H1 (cell line): Measurements from ENCODE around the gene CENPO. TPM values are rescaled to one million over a fixed set of nuclear protein-coding genes. Genes with fewer than 3 reads are reported as not detected.

Experiments
- CTCF ChIA-PET: fragments of 300-600 bp; sonication (Branson Sonifier 250); formaldehyde crosslinking; loops from one replicate; lab custom pipeline; 2021; ENCODE audit not compliant: partially characterized antibody; lab: Charles Lee
- POLR2A ChIA-PET: fragments of 300-600 bp; sonication (Branson Sonifier 250); formaldehyde crosslinking; loops from one replicate; lab custom pipeline; 2021; ENCODE audit warnings: inconsistent platforms; ENCODE audit not compliant: partially characterized antibody; lab: Charles Lee
- DNase-seq, 2 experiments: peaks; one replicate each; pipeline versions ENCODE4 v3.0.0 to v3.0.0-alpha.2; 2010 to 2022; ENCODE audit warnings: low spot score in 2 of 2, low read depth in 1 of 2, mixed read lengths in 1 of 2
- FAIRE-seq: peaks from 2 replicates; lab custom pipeline; 2011; peaks lifted over from hg19 to GRCh38; lab: Jason Lieb, UNC
- H2AFZ ChIP-seq: 2 replicates; pipeline ENCODE4 v1.8.1; 2012; ENCODE audit warnings: low read length, inconsistent platforms
- H2AK5ac ChIP-seq: 2 replicates; pipeline ENCODE4 v1.6.1; 2013; ENCODE audit warnings: low read depth, low read length
- H2BK120ac ChIP-seq: replicated peaks from 2 replicates; pipeline ENCODE3; 2013; ENCODE audit warnings: low read depth, low read length, inconsistent platforms
- H2BK12ac ChIP-seq: 2 replicates; pipeline ENCODE4 v1.6.1; 2013; ENCODE audit warnings: low read depth, low read length
- H2BK15ac ChIP-seq: 2 replicates; pipeline ENCODE4 v1.6.1; 2013; ENCODE audit warnings: low read length
- H2BK20ac ChIP-seq: 2 replicates; pipeline ENCODE4 v1.6.1; 2013; ENCODE audit warnings: low read length
- H2BK5ac ChIP-seq: 2 replicates; pipeline ENCODE4 v1.6.1; 2013; ENCODE audit warnings: low read depth, low read length
- H3K14ac ChIP-seq: 2 replicates; pipeline ENCODE4 v1.6.1; 2013; ENCODE audit warnings: inconsistent platforms; ENCODE audit not compliant: insufficient read length
- H3K18ac ChIP-seq: 2 replicates; pipeline ENCODE4 v1.6.1; 2013; ENCODE audit warnings: low read length; ENCODE audit errors: extremely low read depth
- H3K23ac ChIP-seq: 2 replicates; pipeline ENCODE4 v1.6.1; 2013; ENCODE audit warnings: inconsistent platforms; ENCODE audit not compliant: insufficient read length
- H3K23me2 ChIP-seq: 2 replicates; pipeline ENCODE4 v1.6.1; 2013; ENCODE audit warnings: low read depth, low read length
- H3K27ac ChIP-seq: 2 replicates; pipeline ENCODE4 v1.6.1; 2011; ENCODE audit warnings: low read depth, low read length, inconsistent platforms
- H3K27me3 ChIP-seq, 4 experiments: replicated peaks in 1 of 4; 1 replicate in 1 of 4; 2 replicates in 3 of 4; pipeline versions ENCODE4 v1.6.1 to v1.8.1; 2011 to 2013; ENCODE audit warnings: low read length in 3 of 4, mild to moderate bottlenecking in 3 of 4, inconsistent platforms in 2 of 4, mixed read lengths in 2 of 4, moderate library complexity in 1 of 4; ENCODE audit not compliant: control insufficient read depth in 3 of 4, insufficient read depth in 3 of 4; ENCODE audit errors: extremely low read depth in 1 of 4
- H3K36me3 ChIP-seq, 4 experiments: 2 replicates each; pipeline versions ENCODE4 v1.6.1 to v1.8.1; 2011 to 2013; ENCODE audit warnings: mild to moderate bottlenecking in 4 of 4, low read length in 3 of 4, moderate library complexity in 2 of 4, control low read depth in 1 of 4, inconsistent platforms in 1 of 4; ENCODE audit not compliant: insufficient read depth in 4 of 4, control insufficient read depth in 2 of 4
- H3K4ac ChIP-seq: replicated peaks from 2 replicates; pipeline ENCODE3; 2013; ENCODE audit warnings: low read length, low read depth, mixed read lengths, inconsistent platforms; ENCODE audit not compliant: insufficient read length
- H3K4me1 ChIP-seq, 4 experiments: replicated peaks in 1 of 4; 1 replicate in 1 of 4; 2 replicates in 3 of 4; pipeline versions ENCODE4 v1.6.1 to v1.8.1; 2011 to 2013; ENCODE audit warnings: low read length in 3 of 4, inconsistent platforms in 2 of 4, mixed read lengths in 1 of 4; ENCODE audit not compliant: insufficient read depth in 4 of 4, control insufficient read depth in 3 of 4
- H3K4me2 ChIP-seq, 2 experiments: 2 replicates each; pipeline versions ENCODE4 v1.6.1 to v1.8.1; 2011 to 2013; ENCODE audit warnings: low read depth in 2 of 2, low read length in 2 of 2, control low read depth in 1 of 2, inconsistent platforms in 1 of 2, mild to moderate bottlenecking in 1 of 2; ENCODE audit not compliant: insufficient read depth in 1 of 2
- H3K4me3 ChIP-seq, 4 experiments: fragments of 200-600, 300-600 bp in 1 of 4; sonication (generic), shearing (Covaris generic), sonication (Bioruptor Twin) in 1 of 4; 2 replicates each; pipeline versions ENCODE4 v1.5.1 to v1.8.1; 2011 to 2016; ENCODE audit warnings: low read length in 4 of 4, low read depth in 3 of 4, control low read depth in 2 of 4, inconsistent platforms in 2 of 4, mild to moderate bottlenecking in 2 of 4, mixed read lengths in 1 of 4, moderate library complexity in 1 of 4; ENCODE audit not compliant: insufficient read depth in 2 of 4; ENCODE audit errors: extremely low read depth in 1 of 4
- H3K56ac ChIP-seq: replicated peaks from 2 replicates; pipeline ENCODE3; 2013; ENCODE audit warnings: low read depth, mild to moderate bottlenecking, mixed read lengths, low read length, inconsistent platforms; ENCODE audit not compliant: insufficient read length
- H3K79me1 ChIP-seq: 2 replicates; pipeline ENCODE4 v1.6.1; 2013; ENCODE audit warnings: low read depth, low read length, control low read depth
- H3K79me2 ChIP-seq, 2 experiments: 2 replicates each; pipeline versions ENCODE4 v1.6.1 to v1.8.1; 2012 to 2013; ENCODE audit warnings: low read length in 2 of 2, mild to moderate bottlenecking in 2 of 2, inconsistent platforms in 1 of 2; ENCODE audit not compliant: insufficient read depth in 2 of 2, control insufficient read depth in 1 of 2
- H3K9ac ChIP-seq, 4 experiments: replicated peaks in 1 of 4; 1 replicate in 1 of 4; 2 replicates in 3 of 4; pipeline versions ENCODE4 v1.6.1 to v1.8.1; 2011 to 2013; ENCODE audit warnings: low read depth in 3 of 4, low read length in 3 of 4, control low read depth in 2 of 4, mild to moderate bottlenecking in 2 of 4, moderate library complexity in 2 of 4, inconsistent platforms in 1 of 4; ENCODE audit errors: extremely low read depth in 1 of 4
- H3K9me3 ChIP-seq, 2 experiments: 2 replicates each; pipeline versions ENCODE4 v1.6.1 to v1.8.1; 2012 to 2013; ENCODE audit warnings: mild to moderate bottlenecking in 2 of 2, moderate library complexity in 2 of 2, control low read depth in 1 of 2, inconsistent platforms in 1 of 2, low read depth in 1 of 2, low read length in 1 of 2, mixed read lengths in 1 of 2; ENCODE audit not compliant: insufficient read depth in 2 of 2
- H4K20me1 ChIP-seq, 2 experiments: replicated peaks in 1 of 2; 2 replicates each; pipeline versions ENCODE3 to v1.8.1; 2011 to 2013; ENCODE audit warnings: inconsistent platforms in 2 of 2, low read length in 2 of 2, mild to moderate bottlenecking in 1 of 2; ENCODE audit not compliant: insufficient read depth in 2 of 2, control insufficient read depth in 1 of 2
- H4K5ac ChIP-seq: 2 replicates; pipeline ENCODE4 v1.6.1; 2013; ENCODE audit warnings: low read length, low read depth, mixed read lengths, inconsistent platforms; ENCODE audit not compliant: insufficient read length
- H4K8ac ChIP-seq: 2 replicates; pipeline ENCODE4 v1.8.0; 2013; ENCODE audit warnings: mild to moderate bottlenecking, moderate library complexity, low read length, inconsistent platforms; ENCODE audit not compliant: insufficient read depth; ENCODE audit errors: extremely low read depth
- H4K91ac ChIP-seq: replicated peaks from 2 replicates; pipeline ENCODE3; 2013; ENCODE audit warnings: low read length, mixed read lengths, inconsistent platforms; ENCODE audit not compliant: insufficient read length
- BACH1 ChIP-seq: IDR thresholded peaks from 2 replicates; pipeline ENCODE4 v1.6.1; 2012; ENCODE audit warnings: low read length, improper control_type of control experiment
- BRCA1 ChIP-seq: IDR thresholded peaks from 2 replicates; pipeline ENCODE4 v1.6.1; 2012; ENCODE audit warnings: low read depth, low read length, improper control_type of control experiment
- CBX8 ChIP-seq: fragments of 300-800, 300-1000 bp; sonication (generic); IDR thresholded peaks from 2 replicates; pipeline ENCODE4 v1.7.1; 2016; ENCODE audit warnings: low read depth, low read length, borderline replicate concordance
- CHD2 ChIP-seq: IDR thresholded peaks from 2 replicates; pipeline ENCODE4 v1.6.1; 2012; ENCODE audit warnings: low read length, improper control_type of control experiment
- EGR1 ChIP-seq: IDR thresholded peaks from 2 replicates; pipeline ENCODE4 v1.6.1; 2011; ENCODE audit warnings: low read depth, low read length, borderline replicate concordance
- KDM4A ChIP-seq: IDR thresholded peaks from one replicate; pipeline ENCODE4 v1.7.1; 2012; ENCODE audit warnings: low read depth, mild to moderate bottlenecking, moderate library complexity, low read length, inconsistent platforms; ENCODE audit not compliant: severe bottlenecking
- KDM5A ChIP-seq: fragments of 200-600 bp; IDR thresholded peaks from 2 replicates; pipeline ENCODE4 v1.7.1; 2012; ENCODE audit warnings: mild to moderate bottlenecking, low read length, inconsistent platforms, mixed read lengths
- NANOG ChIP-seq: IDR thresholded peaks from 2 replicates; pipeline ENCODE4 v1.6.1; 2011; ENCODE audit warnings: low read length, low read depth, mild to moderate bottlenecking, inconsistent platforms; ENCODE audit not compliant: insufficient read depth, poor library complexity, severe bottlenecking
- NRF1 ChIP-seq: IDR thresholded peaks from 2 replicates; pipeline ENCODE4 v1.6.1; 2011; ENCODE audit warnings: mild to moderate bottlenecking, low read depth, low read length, improper control_type of control experiment
- RAD21 ChIP-seq, 2 experiments: IDR thresholded peaks in 1 of 2; conservative IDR thresholded peaks in 1 of 2; 2 replicates each; pipeline ENCODE4 v1.6.1; 2011; ENCODE audit warnings: low read depth in 2 of 2, low read length in 2 of 2, improper control_type of control experiment in 1 of 2, inconsistent platforms in 1 of 2, mild to moderate bottlenecking in 1 of 2, moderate library complexity in 1 of 2
- RBBP5 ChIP-seq: IDR thresholded peaks from 2 replicates; pipeline ENCODE4 v1.7.1; 2012; ENCODE audit warnings: low read depth, mild to moderate bottlenecking, inconsistent platforms, low read length, moderate library complexity, borderline replicate concordance
- RNF2 ChIP-seq: fragments of 200-900, 300-1000 bp; sonication (generic); IDR thresholded peaks from 2 replicates; pipeline ENCODE4 v1.7.1; 2016; ENCODE audit warnings: borderline replicate concordance, low read depth, mild to moderate bottlenecking, antibody characterized with exemption, low read length; ENCODE audit not compliant: poor library complexity, severe bottlenecking; ENCODE audit errors: missing control alignments
- SP1 ChIP-seq: IDR thresholded peaks from 2 replicates; pipeline ENCODE4 v1.6.1; 2011; ENCODE audit warnings: low read depth, low read length
- TAF1 ChIP-seq: IDR thresholded peaks from 2 replicates; pipeline ENCODE4 v1.6.1; 2011; ENCODE audit warnings: mild to moderate bottlenecking, low read depth, low read length
- TEAD4 ChIP-seq: IDR thresholded peaks from 2 replicates; pipeline ENCODE4 v1.6.1; 2012; ENCODE audit warnings: low read depth, low read length, inconsistent platforms, mixed read lengths
- WGBS, 2 experiments: shearing (Covaris generic) in 1 of 2; methylation state at CpG; one replicate each; pipeline versions ENCODE4 v1.1.6 to v1.1.7; 2013 to 2015; ENCODE audit warnings: low lambda C conversion rate in 2 of 2, mixed read lengths in 2 of 2, inconsistent platforms in 1 of 2, low coverage in 1 of 2, missing lambda C conversion rate in 1 of 2; ENCODE audit not compliant: insufficient replicate concordance in 2 of 2, insufficient coverage in 1 of 2, insufficient read length in 1 of 2; ENCODE audit errors: extremely low coverage in 1 of 2, missing lambda C conversion rate in 1 of 2; 5-methylcytosine and 5-hydroxymethylcytosine counted together
- polyA plus RNA-seq, 7 experiments: library from polyadenylated mRNA; depleted of rRNA in 3 of 7; stranded (reverse) in 5 of 7; unstranded in 2 of 7; fragments of >200 nt in 5 of 7; fragments of 200-250 nt in 2 of 7; gene quantifications; 1 replicate in 5 of 7; 2 replicates in 1 of 7; 4 replicates in 1 of 7; pipeline versions ENCODE4 v1.2.1 to v1.2.3, GENCODE V29; 2011 to 2013; ENCODE audit warnings: missing spikeins in 2 of 7, mixed read lengths in 2 of 7
- total RNA-seq: library from RNA; stranded (reverse); fragmentation: NEBNext Ultra II Directional; extraction: Animal tissue kit (Norgen Biotek cat#: 25700); gene quantifications from 2 replicates; pipeline ENCODE4 v1.2.1, GENCODE V29; 2021

CENPO gene
- total and polyA plus RNA-seq, 2 of the 8 experiments (the other 6 are each of a cell fraction or from before 2014, with no cell fraction given), result 34.4 to 46.3 TPM

GRCh38 chr2:24743924-24744323, 49.3 kb upstream of the CENPO start:
- Histone ChIP-seq H3K4ac (no peak overlapping the region), H3K4me3 (no peak overlapping the region), H2AK5ac (no peak overlapping the region), H3K23ac (no peak overlapping the region), H3K23me2 (no peaks in the 10 kb centered on the region), H3K79me2 (no peaks in the 10 kb centered on the region), H3K27ac (no peak overlapping the region), H2BK5ac (no peak overlapping the region), H4K8ac (no peak overlapping the region), H2BK12ac (no peak overlapping the region), H3K4me1 (no peaks in the 10 kb centered on the region), H4K5ac (no peak overlapping the region), H3K56ac (no peak overlapping the region), H4K20me1 (no peaks in the 10 kb centered on the region), H2BK20ac (no peak overlapping the region), H2BK15ac (no peak overlapping the region), H3K27me3 (no peaks in the 10 kb centered on the region), H3K36me3 (peaks cover 0 to 5% (median 2%) of the 10 kb centered on the region in 4 experiments; a peak in 3 of 8 replicates), H3K79me1 (no peaks in the 10 kb centered on the region), H3K9me3 (no peaks in the 10 kb centered on the region), H3K14ac (no peak overlapping the region), H3K9ac (no peak overlapping the region), H2AFZ (no peak overlapping the region), H4K91ac (no peak overlapping the region), H3K4me2 (no peak overlapping the region), H2BK120ac (no peak overlapping the region), H3K18ac (no peak overlapping the region)
- ChIA-PET POLR2A (no interaction called here), CTCF (no interaction called here)
- DNase-seq (no peak), FAIRE-seq (no peak)
- WGBS, 2 experiments, result 93% methylated on average over 3 of the region's 3 CpGs; no CpG with 5 or more reads in 1 of the 2 experiments
- TF ChIP-seq RAD21 (IDR thresholded peaks at IDR 0.05 in 1 of 2, conservative IDR thresholded peaks at IDR 0.05 in 1 of 2; ENCODE audit: low read depth in 2 of 2, low read length in 2 of 2), result no peak
- no peak for TF ChIP-seq NRF1
- TF ChIP-seq BRCA1, result no peak
- TF ChIP-seq NANOG, result no peak
- no peak for TF ChIP-seq CBX8
- no peak for TF ChIP-seq KDM4A
- no peak for TF ChIP-seq SP1
- TF ChIP-seq TAF1, result no peak
- no peak for TF ChIP-seq EGR1
- TF ChIP-seq TEAD4, result no peak
- no peak for TF ChIP-seq CHD2
- no peak for TF ChIP-seq KDM5A
- TF ChIP-seq RBBP5, result no peak
- TF ChIP-seq BACH1, result no peak
- no peak for TF ChIP-seq RNF2
